NCI-H1105 (cell line): ENCODE results near the gene SLC47A2.
A peak's percentile ranks its signal among the peaks of the same experiment; 100 is the strongest.
"Not testable (repeated sequence)": the region's sequence is repeated elsewhere in the genome, so short reads cannot be mapped to it uniquely, and the experiment has no call there.

Experiments used
- DNase-seq: peaks from one replicate; lab custom pipeline; 2025; lab: John Stamatoyannopoulos, UW

Gene SLC47A2

GRCh38 chr17:19706791-19707727, 9.3 kb downstream of the SLC47A2 start:
- DNase-seq: peak; percentile 92

- DNase-seq: no peak
Observed at GRCh38 chr17:19705771-19706770, 10.3 kb downstream of the SLC47A2 start.

- DNase-seq: no peak
Observed at GRCh38 chr17:19705201-19705600, 11.2 kb downstream of the SLC47A2 start.

GRCh38 chr17:19703828-19704613, 12.4 kb downstream of the SLC47A2 start:
- no peak for DNase-seq

- DNase-seq: no peak
Observed at GRCh38 chr17:19703106-19703827, 13.1 kb downstream of the SLC47A2 start.

- DNase-seq: no peak
Observed at GRCh38 chr17:19702217-19702641, 14.2 kb downstream of the SLC47A2 start.

GRCh38 chr17:19686400-19687090, 29.8 kb downstream of the SLC47A2 start:
- no peak for DNase-seq

GRCh38 chr17:19684909-19685580, 31.3 kb downstream of the SLC47A2 start:
- DNase-seq: not testable (repeated sequence)

- DNase-seq: no peak
Observed at GRCh38 chr17:19683117-19683516, 33.3 kb downstream of the SLC47A2 start.

GRCh38 chr17:19678581-19679453, 37.6 kb downstream of the SLC47A2 start:
- no peak for DNase-seq

GRCh38 chr17:19677736-19678379, 38.5 kb downstream of the SLC47A2 start:
- DNase-seq: no peak

- DNase-seq: no peak
Observed at GRCh38 chr17:19676896-19677295, 39.5 kb downstream of the SLC47A2 start.

- no peak for DNase-seq
Observed at GRCh38 chr17:19673623-19674022, 42.8 kb downstream of the SLC47A2 start.

- no peak for DNase-seq
Observed at GRCh38 chr17:19672009-19672750, 44.2 kb downstream of the SLC47A2 start.

GRCh38 chr17:19671433-19671832, 45.0 kb downstream of the SLC47A2 start:
- no peak for DNase-seq

GRCh38 chr17:19670908-19671307, 45.5 kb downstream of the SLC47A2 start:
- no peak for DNase-seq

- DNase-seq: not testable (repeated sequence)
Observed at GRCh38 chr17:19669680-19670079, 46.7 kb downstream of the SLC47A2 start.

GRCh38 chr17:19664821-19665181, 51.6 kb downstream of the SLC47A2 start:
- DNase-seq: no peak
